ENCODE results near the gene FGF19.

The FGF19 gene

DNA sequence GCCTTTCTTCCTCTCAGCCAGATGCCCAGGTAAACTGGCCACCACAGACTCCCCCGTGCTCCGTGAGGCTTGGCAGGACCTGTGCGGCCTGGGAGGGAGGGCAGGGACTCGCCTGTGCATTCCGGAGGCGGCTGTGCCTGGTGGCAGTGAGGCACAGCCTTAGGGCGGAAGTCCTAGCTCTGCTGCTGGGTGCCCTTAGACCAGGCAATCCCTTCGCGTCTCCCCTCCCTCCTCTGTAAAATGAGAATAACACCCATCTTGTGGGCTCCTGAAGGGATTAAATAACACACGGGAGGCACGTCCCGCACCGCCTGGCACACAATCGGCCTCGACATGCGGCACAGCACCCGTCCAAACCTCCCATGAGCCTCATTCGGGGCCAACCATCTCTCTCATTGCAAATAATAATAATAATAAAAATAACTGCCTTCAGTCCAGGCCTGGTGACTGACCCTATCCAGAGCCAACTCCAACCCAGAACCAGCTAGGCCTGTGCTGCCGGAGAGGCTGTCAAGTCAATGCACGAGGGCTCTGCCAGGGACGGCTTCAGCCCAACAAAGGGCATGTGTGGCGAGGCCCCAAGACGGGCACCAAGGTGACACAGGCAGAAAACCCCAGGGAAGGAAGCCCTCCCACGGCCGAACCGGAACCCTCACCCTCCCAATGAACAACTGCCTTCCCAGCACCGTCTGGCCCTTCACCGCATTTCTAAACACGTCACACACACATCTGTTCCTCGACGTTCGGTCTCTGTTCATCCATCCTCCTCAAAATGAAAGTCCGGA lies 36.9 kb downstream of the FGF19 start:
- Histone ChIP-seq H3K27ac (no peak overlapping the region), H3K36me3 (peaks cover 11 to 92% (median 63%) of the 10 kb centered on the region in 3 donors), H3K9me3 (no peaks in the 10 kb centered on the region), H3K27me3 (no peaks in the 10 kb centered on the region), H3K4me1 (peaks cover 0 to 14% (median 6%) of the 10 kb centered on the region in 4 donors), H3K4me3 (no peak overlapping the region)
- TF ChIP-seq, protein P1, sequence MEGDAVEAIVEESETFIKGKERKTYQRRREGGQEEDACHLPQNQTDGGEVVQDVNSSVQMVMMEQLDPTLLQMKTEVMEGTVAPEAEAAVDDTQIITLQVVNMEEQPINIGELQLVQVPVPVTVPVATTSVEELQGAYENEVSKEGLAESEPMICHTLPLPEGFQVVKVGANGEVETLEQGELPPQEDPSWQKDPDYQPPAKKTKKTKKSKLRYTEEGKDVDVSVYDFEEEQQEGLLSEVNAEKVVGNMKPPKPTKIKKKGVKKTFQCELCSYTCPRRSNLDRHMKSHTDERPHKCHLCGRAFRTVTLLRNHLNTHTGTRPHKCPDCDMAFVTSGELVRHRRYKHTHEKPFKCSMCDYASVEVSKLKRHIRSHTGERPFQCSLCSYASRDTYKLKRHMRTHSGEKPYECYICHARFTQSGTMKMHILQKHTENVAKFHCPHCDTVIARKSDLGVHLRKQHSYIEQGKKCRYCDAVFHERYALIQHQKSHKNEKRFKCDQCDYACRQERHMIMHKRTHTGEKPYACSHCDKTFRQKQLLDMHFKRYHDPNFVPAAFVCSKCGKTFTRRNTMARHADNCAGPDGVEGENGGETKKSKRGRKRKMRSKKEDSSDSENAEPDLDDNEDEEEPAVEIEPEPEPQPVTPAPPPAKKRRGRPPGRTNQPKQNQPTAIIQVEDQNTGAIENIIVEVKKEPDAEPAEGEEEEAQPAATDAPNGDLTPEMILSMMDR (IDR thresholded peaks at IDR 0.05), result no peak
- intact Hi-C loops (cut with DNase I; ENCODE audit: low total_unique reads), result no loop called here
- DNase-seq, result no peak

DNA sequence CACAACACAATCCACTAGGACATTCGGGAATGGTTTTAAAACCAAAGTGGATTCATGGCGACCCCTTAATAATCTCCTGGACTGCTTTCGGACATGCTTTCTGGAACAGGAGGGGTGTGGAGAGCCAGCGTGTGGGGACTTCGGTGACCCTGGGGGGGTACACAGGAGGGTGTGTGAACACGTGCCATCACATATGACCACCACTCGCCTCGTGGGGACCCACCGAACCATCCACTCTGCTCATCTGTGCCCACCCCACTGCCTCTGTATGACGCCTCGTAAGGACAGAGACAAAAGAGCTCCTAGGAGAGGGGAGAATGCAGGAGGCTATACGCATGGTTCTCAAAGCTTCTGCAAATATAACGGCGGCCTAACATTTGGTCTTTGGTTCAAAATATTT lies 37.6 kb downstream of the FGF19 start:
- DNase-seq, result peak in 1 of 2 donors; percentile 14

DNA sequence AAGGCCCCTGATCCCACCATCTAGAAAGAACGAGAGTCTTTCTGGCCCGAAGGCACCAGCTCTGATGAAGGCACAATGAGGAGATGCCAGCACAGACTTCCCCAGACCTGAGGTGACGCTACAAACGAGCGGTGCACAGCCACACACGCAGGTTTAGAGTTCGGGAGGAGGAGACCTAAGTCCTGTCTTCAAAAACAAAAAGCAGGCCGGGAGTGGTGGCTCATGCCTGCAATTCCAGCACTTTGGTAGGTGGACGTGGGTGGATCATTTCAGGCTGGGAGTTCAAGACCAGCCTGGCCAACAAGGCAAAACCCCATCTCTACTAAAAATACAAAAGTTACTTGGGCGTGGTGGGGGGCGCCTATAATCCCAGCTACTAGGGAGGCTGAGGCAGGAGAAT lies 38.2 kb downstream of the FGF19 start:
- TF ChIP-seq, protein P1 (IDR thresholded peaks at IDR 0.05), result no peak
- intact Hi-C loops (cut with DNase I; ENCODE audit: low total_unique reads), result no loop called here
- Histone ChIP-seq H3K9me3 (no peaks in the 10 kb centered on the region), H3K4me1 (peaks cover 0 to 9% (median 3%) of the 10 kb centered on the region in 4 donors), H3K27ac (no peak overlapping the region), H3K36me3 (peaks cover 11 to 92% (median 60%) of the 10 kb centered on the region in 3 donors), H3K4me3 (no peak overlapping the region), H3K27me3 (no peaks in the 10 kb centered on the region)
- DNase-seq, result peak; percentile 7 to 44

More for the DNA sequence above, 37.6 kb downstream of the FGF19 start:
- TF ChIP-seq, protein P1 (IDR thresholded peaks at IDR 0.05), result no peak
- Histone ChIP-seq H3K27me3 (no peaks in the 10 kb centered on the region), H3K4me1 (peaks cover 0 to 14% (median 6%) of the 10 kb centered on the region in 4 donors), H3K4me3 (no peak overlapping the region), H3K9me3 (no peaks in the 10 kb centered on the region), H3K36me3 (peaks cover 11 to 92% (median 60%) of the 10 kb centered on the region in 3 donors), H3K27ac (no peak overlapping the region)
- intact Hi-C loops (cut with DNase I; ENCODE audit: low total_unique reads), result no loop called here

DNA sequence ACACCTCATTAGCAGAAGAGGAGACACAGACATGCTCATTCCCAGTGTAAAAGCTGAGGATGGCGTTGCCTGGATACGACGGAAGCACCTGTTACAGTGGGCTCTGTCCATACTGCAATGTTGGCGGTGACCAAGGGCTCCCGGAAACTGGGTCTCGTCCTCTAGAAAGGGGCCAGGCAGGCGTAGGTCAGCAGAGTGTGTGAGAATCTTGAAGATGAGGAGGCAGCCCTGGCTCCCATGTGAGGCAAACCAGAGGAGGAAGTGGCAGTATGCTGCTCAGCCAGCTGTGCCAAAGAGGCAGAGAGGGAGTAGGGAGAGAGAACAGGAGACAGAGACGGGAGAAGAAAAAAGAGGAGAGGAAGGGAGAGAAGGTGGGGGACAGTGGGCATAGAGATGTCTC lies 38.9 kb downstream of the FGF19 start:
- H3K27ac ChIP-seq, result no peak overlapping the region
- DNase-seq, result peak; percentile 17 to 41
- peaks cover 11 to 91% (median 60%) of the 10 kb centered on the region in 3 donors for H3K36me3 ChIP-seq
- H3K4me1 ChIP-seq, result peaks cover 0 to 3% (median 0%) of the 10 kb centered on the region in 4 donors
- H3K27me3 ChIP-seq, result no peaks in the 10 kb centered on the region
- TF ChIP-seq, protein P1 (IDR thresholded peaks at IDR 0.05), result no peak
- H3K4me3 ChIP-seq, result no peak overlapping the region
- H3K9me3 ChIP-seq, result no peaks in the 10 kb centered on the region
- intact Hi-C loops (cut with DNase I; ENCODE audit: low total_unique reads), result no loop called here

DNA sequence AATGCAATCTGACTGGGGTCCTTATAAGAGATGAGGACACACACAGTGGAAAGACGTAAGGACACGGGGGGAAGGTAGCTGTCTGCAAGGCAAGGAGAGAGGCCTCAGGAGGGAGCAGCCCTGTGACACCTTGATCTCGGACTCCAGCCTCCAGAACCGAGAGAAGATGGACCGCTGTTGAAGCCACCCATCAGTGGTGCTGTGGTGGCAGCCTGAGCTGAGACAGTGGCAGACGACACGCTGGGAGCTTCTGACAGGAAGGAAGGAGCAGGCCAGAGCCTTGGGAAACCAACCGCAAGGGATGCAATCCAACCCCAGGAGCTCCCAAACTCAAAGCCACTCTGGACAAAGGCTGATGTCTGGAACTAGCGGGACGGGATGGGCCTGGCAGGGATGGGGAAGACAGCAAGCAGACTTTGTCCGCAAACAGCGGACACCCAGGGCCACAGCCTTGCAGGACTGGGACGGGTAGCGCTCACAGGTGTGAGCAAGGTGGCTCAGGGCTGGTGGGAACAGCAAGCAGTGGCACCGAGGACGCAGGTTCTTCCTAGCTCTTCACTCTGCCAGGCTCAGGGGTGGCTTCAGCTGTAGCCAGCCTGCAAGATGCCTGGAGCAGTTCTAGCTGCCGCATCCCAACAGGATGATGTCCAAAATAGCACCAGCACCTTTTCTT lies 39.6 kb downstream of the FGF19 start:
- intact Hi-C loops (cut with DNase I; ENCODE audit: low total_unique reads), result no loop called here
- Histone ChIP-seq H3K4me3 (no peak overlapping the region), H3K36me3 (peaks cover 11 to 86% (median 55%) of the 10 kb centered on the region in 3 donors), H3K27me3 (no peaks in the 10 kb centered on the region), H3K27ac (no peak overlapping the region), H3K9me3 (no peaks in the 10 kb centered on the region), H3K4me1 (no peaks in the 10 kb centered on the region)
- TF ChIP-seq, protein P1 (IDR thresholded peaks at IDR 0.05), result no peak
- DNase-seq, result peak; percentile 7 to 55

Measured in tibial artery (tissue), 4 donors.